Measurements from ENCODE around the gene SURF4. TPM values are rescaled to one million over a fixed set of nuclear protein-coding genes. Genes with fewer than 3 reads are reported as not detected.

SURF4 gene
- total and polyA plus RNA-seq, 2 donors (not counting 3 experiments of a cell fraction or from before 2014, with no cell fraction given), result 216 to 358 TPM

GRCh38 chr9:133333011-133333410, 42.8 kb downstream of the SURF4 start:
- no peaks in the 10 kb centered on the region for H3K27me3 ChIP-seq (ENCODE audit: control insufficient read depth in 2 of 2, insufficient read depth in 2 of 2, low read length in 2 of 2)
- peaks cover 23% of the 10 kb centered on the region for H3K79me2 ChIP-seq (ENCODE audit: control insufficient read depth, insufficient read depth, low read length)
- ChIA-PET CTCF (no interaction called here), POLR2A (no interaction called here)
- BruUV-seq (replicated peaks), result no TSS peak
- DNase-seq (ENCODE audit: low read depth, low spot score) (no peak), FAIRE-seq (no peak)
- H3K4me3 ChIP-seq (replicated peaks in 1 of 3; ENCODE audit: insufficient read depth in 1 of 3, low read depth in 1 of 3, low read length in 3 of 3), result no peak overlapping the region
- TF ChIP-seq MAX (IDR thresholded peaks at IDR 0.05; ENCODE audit: insufficient read depth, insufficient read length) (no peak), POLR2AphosphoS5 (IDR thresholded peaks at IDR 0.05; ENCODE audit: insufficient read depth, low read depth, low read length) (no peak), EZH2 (IDR thresholded peaks at IDR 0.05; ENCODE audit: borderline replicate concordance, low read depth, low read length, severe bottlenecking) (no peak), GATA2 (IDR thresholded peaks at IDR 0.05; ENCODE audit: insufficient read depth, insufficient read length, low read depth, low read length) (no peak)
- no peak overlapping the region for H3K27ac ChIP-seq (ENCODE audit: insufficient read depth, low read depth, low read length)
- H4K20me1 ChIP-seq (replicated peaks; ENCODE audit: control insufficient read depth, extremely low read depth, insufficient read depth, low read length), result no peaks in the 10 kb centered on the region
- no peaks in the 10 kb centered on the region for H3K9me1 ChIP-seq (replicated peaks; ENCODE audit: control insufficient read depth, extremely low read depth, insufficient read depth, low read length)
- no peak overlapping the region for H2AFZ ChIP-seq (ENCODE audit: low read depth, low read length)
- dilution Hi-C loops (cut with MboI; ENCODE audit: extremely low pct_ligation_motif_present, low sequenced_read_pairs), result no loop called here
- intact Hi-C loops (cut with micrococcal nuclease), result no loop called here
- H3K4me2 ChIP-seq (ENCODE audit: insufficient read depth, low read length), result no peak overlapping the region
- no peak overlapping the region for H3K9ac ChIP-seq (replicated peaks; ENCODE audit: extremely low read depth, insufficient read depth, low read length)
- peaks cover 11 to 38% of the 10 kb centered on the region in 2 experiments for H3K36me3 ChIP-seq (ENCODE audit: control insufficient read depth in 2 of 2, extremely low read depth in 1 of 2, insufficient read depth in 2 of 2, low read length in 2 of 2)
- no peaks in the 10 kb centered on the region for H3K9me3 ChIP-seq (replicated peaks; ENCODE audit: control insufficient read depth, insufficient read depth, low read length)
- peaks cover 7% of the 10 kb centered on the region for H3K4me1 ChIP-seq (ENCODE audit: control insufficient read depth, extremely low read depth, insufficient read depth, low read length)

GRCh38 chr9:133332381-133332730, 43.5 kb downstream of the SURF4 start:
- H2AFZ ChIP-seq (ENCODE audit: low read depth, low read length), result no peak overlapping the region
- BruUV-seq (replicated peaks), result no TSS peak
- TF ChIP-seq MYC (IDR thresholded peaks at IDR 0.05; ENCODE audit: low read depth, low read length) (no peak), JUN (IDR thresholded peaks at IDR 0.05; ENCODE audit: borderline replicate concordance, insufficient read depth, insufficient read length, low read depth) (no peak), GATA2 (IDR thresholded peaks at IDR 0.05; ENCODE audit: insufficient read depth, insufficient read length, low read depth, low read length) (no peak), EZH2 (IDR thresholded peaks at IDR 0.05; ENCODE audit: borderline replicate concordance, low read depth, low read length, severe bottlenecking) (no peak), POLR2AphosphoS5 (IDR thresholded peaks at IDR 0.05; ENCODE audit: insufficient read depth, low read depth, low read length) (no peak), MAX (IDR thresholded peaks at IDR 0.05; ENCODE audit: insufficient read depth, insufficient read length) (no peak), CTCF (IDR thresholded peaks at IDR 0.05; ENCODE audit: extremely low read depth in 1 of 2, insufficient read depth in 1 of 2, low read depth in 1 of 2, low read length in 2 of 2) (no peak)
- POLR2A ChIA-PET, result no interaction called here
- peaks cover 23% of the 10 kb centered on the region for H3K79me2 ChIP-seq (ENCODE audit: control insufficient read depth, insufficient read depth, low read length)
- H3K27me3 ChIP-seq (ENCODE audit: control insufficient read depth in 2 of 2, insufficient read depth in 2 of 2, low read length in 2 of 2), result no peaks in the 10 kb centered on the region
- DNase-seq (ENCODE audit: low read depth, low spot score) (no peak), FAIRE-seq (no peak)
- H3K9me1 ChIP-seq (replicated peaks; ENCODE audit: control insufficient read depth, extremely low read depth, insufficient read depth, low read length), result no peaks in the 10 kb centered on the region
- H3K9ac ChIP-seq (replicated peaks; ENCODE audit: extremely low read depth, insufficient read depth, low read length), result no peak overlapping the region
- H3K4me3 ChIP-seq (replicated peaks in 1 of 3; ENCODE audit: insufficient read depth in 1 of 3, low read depth in 1 of 3, low read length in 3 of 3), result no peak overlapping the region
- dilution Hi-C loops (cut with MboI; ENCODE audit: extremely low pct_ligation_motif_present, low sequenced_read_pairs) (no loop called here), intact Hi-C loops (cut with micrococcal nuclease) (no loop called here)
- H3K9me3 ChIP-seq (replicated peaks; ENCODE audit: control insufficient read depth, insufficient read depth, low read length), result no peaks in the 10 kb centered on the region
- no peaks in the 10 kb centered on the region for H4K20me1 ChIP-seq (replicated peaks; ENCODE audit: control insufficient read depth, extremely low read depth, insufficient read depth, low read length)
- CTCF ChIA-PET, result interaction anchor here (5.6 kb wide), 1 partner anchor 145 kb away, joined by 128 read pairs; no protein-coding TSS in a partner anchor
- H3K4me2 ChIP-seq (ENCODE audit: insufficient read depth, low read length), result no peak overlapping the region
- H3K27ac ChIP-seq (ENCODE audit: insufficient read depth, low read depth, low read length), result no peak overlapping the region
- peaks cover 7% of the 10 kb centered on the region for H3K4me1 ChIP-seq (ENCODE audit: control insufficient read depth, extremely low read depth, insufficient read depth, low read length)
- H3K36me3 ChIP-seq (ENCODE audit: control insufficient read depth in 2 of 2, extremely low read depth in 1 of 2, insufficient read depth in 2 of 2, low read length in 2 of 2), result peaks cover 11 to 38% of the 10 kb centered on the region in 2 experiments

Data from endothelial cell of umbilical vein (primary cell).